Measurements from ENCODE around the gene MYO18B.

Gene MYO18B, protein sequence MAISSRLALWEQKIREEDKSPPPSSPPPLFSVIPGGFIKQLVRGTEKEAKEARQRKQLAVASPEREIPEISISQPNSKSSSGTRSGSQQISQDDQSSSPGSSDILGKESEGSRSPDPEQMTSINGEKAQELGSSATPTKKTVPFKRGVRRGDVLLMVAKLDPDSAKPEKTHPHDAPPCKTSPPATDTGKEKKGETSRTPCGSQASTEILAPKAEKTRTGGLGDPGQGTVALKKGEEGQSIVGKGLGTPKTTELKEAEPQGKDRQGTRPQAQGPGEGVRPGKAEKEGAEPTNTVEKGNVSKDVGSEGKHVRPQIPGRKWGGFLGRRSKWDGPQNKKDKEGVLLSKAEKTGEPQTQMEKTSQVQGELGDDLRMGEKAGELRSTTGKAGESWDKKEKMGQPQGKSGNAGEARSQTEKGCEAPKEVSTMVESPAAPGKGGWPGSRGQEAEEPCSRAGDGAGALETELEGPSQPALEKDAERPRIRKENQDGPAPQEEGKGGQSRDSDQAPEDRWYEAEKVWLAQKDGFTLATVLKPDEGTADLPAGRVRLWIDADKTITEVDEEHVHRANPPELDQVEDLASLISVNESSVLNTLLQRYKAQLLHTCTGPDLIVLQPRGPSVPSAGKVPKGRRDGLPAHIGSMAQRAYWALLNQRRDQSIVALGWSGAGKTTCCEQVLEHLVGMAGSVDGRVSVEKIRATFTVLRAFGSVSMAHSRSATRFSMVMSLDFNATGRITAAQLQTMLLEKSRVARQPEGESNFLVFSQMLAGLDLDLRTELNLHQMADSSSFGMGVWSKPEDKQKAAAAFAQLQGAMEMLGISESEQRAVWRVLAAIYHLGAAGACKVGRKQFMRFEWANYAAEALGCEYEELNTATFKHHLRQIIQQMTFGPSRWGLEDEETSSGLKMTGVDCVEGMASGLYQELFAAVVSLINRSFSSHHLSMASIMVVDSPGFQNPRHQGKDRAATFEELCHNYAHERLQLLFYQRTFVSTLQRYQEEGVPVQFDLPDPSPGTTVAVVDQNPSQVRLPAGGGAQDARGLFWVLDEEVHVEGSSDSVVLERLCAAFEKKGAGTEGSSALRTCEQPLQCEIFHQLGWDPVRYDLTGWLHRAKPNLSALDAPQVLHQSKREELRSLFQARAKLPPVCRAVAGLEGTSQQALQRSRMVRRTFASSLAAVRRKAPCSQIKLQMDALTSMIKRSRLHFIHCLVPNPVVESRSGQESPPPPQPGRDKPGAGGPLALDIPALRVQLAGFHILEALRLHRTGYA (N-terminal part only)

DNA sequence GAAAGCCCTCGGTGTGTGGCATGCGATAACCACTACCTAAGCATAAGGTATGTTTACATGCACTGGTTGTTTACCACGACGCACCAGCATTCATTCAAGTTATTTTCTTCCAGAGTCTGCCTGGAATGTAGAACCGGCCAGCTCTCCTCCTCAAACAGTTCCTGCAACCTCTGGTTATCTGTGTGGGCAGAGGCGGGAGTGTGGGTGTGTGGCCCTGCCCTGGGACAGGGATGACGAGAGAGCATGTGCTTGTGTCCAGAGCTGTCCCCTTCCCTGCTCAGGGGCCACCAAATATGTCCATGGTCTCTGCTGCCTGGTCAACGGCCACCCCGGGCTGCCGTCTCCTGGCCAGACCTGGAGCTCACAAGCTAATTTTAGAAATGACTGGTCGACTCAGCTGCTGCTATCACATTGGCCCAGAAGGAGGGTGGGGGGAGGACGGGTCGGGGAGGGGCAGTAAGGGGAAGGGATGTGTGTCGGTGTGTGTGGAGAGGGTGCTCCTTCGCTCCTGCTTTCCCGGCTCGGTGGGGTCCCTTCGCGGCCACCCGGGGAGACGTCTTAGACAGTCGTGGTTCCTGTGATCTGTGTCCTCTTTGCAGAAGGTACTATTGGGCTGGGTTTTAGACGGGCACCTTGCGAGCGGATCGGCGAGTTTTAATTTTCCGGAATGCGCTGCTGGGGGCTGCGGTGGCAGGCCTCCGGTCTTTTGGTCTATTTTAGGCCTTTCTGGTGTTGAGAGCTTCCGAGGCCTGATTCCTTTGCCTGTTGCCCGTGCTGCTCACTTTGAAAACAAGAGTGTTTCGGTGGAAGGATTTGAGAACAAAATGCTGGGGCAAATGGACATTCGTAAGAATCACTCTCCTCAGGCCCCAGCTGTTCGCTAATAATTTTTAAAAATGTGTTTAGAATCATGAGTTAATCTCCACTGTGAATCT, at the start of gene MYO18B:
MYO18B (plus strand) TSS at position 497 of the 935 bp plus-strand sequence. CDS start 18,905 bp downstream, outside the sequence.
- Histone ChIP-seq H3K9ac (ENCODE audit: low read length in 5 of 5) (no peak within 1 kb of the TSS), H3K9me3 (ENCODE audit: control insufficient read depth in 5 of 5, low read length in 5 of 5) (no peaks in the 10 kb centered on the region), H3K36me3 (ENCODE audit: control insufficient read depth in 5 of 5, insufficient read depth in 5 of 5, low read length in 5 of 5) (no peaks in the 10 kb centered on the region), H3K27ac (ENCODE audit: low read depth, low read length) (no peak within 1 kb of the TSS), H3K27me3 (ENCODE audit: control insufficient read depth in 5 of 5, insufficient read depth in 4 of 5, low read length in 5 of 5) (no peaks in the 10 kb centered on the region), H3K4me1 (ENCODE audit: control insufficient read depth in 5 of 5, insufficient read depth in 5 of 5, low read length in 5 of 5) (peaks cover 0 to under 1% (median 0%) of the 10 kb centered on the region in 5 donors), H3K4me3 (ENCODE audit: low read depth in 1 of 5, low read length in 5 of 5) (no peak within 1 kb of the TSS)

DNA sequence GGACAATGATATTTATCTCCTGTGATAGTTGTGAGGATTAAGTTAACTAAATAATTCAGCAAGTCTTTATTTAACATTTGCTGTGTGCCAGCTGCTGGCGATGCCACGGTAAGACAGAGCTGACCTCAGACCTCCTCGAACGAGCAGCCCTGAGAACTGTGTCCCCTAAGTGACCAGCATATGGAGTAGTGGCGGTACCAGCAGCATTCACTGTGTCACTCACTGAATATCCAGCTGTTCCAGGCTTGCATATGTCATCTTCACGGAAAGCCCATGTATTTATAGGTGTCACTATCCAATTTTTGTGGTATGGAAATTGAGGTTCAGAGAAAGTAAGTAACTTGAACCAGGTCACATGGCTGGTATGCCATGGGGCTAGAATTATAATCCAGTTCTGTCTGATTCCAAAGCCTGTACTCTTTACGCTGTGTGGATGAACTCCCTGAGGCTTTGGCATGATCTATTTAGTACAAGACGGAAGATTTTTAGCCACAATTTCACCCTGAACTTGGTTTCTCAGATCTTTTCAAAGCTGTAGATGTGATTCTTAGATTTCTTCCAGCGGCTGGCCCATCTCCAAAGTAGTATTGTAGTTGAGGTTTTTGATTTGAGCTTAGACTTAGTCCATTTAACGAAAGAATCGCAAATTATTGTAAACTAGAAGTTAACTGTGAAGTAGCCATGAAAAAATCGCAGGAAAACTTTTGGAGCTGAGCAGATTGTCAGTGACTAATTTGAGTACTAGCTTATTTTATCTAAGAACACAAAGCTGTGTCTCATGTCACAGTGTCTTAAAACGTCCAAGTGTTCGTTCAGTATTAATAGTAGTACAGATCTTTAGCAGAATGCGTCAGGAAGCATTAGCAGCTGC, 49.4 kb upstream of the MYO18B start:
- no peak overlapping the region for H3K4me3 ChIP-seq (ENCODE audit: low read depth in 1 of 5, low read length in 5 of 5)
- H3K27ac ChIP-seq (ENCODE audit: low read depth, low read length), result peak overlapping the region; percentile 24
- no peak overlapping the region for H3K9ac ChIP-seq (ENCODE audit: low read length in 5 of 5)
- H3K27me3 ChIP-seq (ENCODE audit: control insufficient read depth in 5 of 5, insufficient read depth in 4 of 5, low read length in 5 of 5), result no peaks in the 10 kb centered on the region
- H3K36me3 ChIP-seq (ENCODE audit: control insufficient read depth in 5 of 5, insufficient read depth in 5 of 5, low read length in 5 of 5), result peaks cover 31 to 75% (median 53%) of the 10 kb centered on the region in 5 donors
- H3K9me3 ChIP-seq (ENCODE audit: control insufficient read depth in 5 of 5, low read length in 5 of 5), result no peaks in the 10 kb centered on the region
- H3K4me1 ChIP-seq (ENCODE audit: control insufficient read depth in 5 of 5, insufficient read depth in 5 of 5, low read length in 5 of 5), result peaks cover 0 to 6% (median 3%) of the 10 kb centered on the region in 5 donors

DNA sequence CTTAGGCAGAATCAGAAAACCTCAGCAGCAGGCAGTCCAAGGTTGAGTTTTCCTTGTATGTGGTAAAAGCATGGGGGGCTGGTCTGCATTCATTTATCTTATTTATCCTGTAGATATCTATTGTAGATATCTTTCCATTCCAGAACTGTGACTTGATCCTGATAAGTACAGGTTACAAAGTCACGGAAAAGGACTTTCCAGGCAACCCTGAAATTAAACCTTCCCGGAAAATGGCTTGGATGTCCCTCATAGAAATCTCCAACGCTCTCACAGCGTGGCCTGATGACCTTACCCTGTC, 48.8 kb upstream of the MYO18B start:
- no peak overlapping the region for H3K9ac ChIP-seq (ENCODE audit: low read length in 5 of 5)
- no peak overlapping the region for H3K4me3 ChIP-seq (ENCODE audit: low read depth in 1 of 5, low read length in 5 of 5)
- peak overlapping the region; percentile 24 for H3K27ac ChIP-seq (ENCODE audit: low read depth, low read length)

DNA sequence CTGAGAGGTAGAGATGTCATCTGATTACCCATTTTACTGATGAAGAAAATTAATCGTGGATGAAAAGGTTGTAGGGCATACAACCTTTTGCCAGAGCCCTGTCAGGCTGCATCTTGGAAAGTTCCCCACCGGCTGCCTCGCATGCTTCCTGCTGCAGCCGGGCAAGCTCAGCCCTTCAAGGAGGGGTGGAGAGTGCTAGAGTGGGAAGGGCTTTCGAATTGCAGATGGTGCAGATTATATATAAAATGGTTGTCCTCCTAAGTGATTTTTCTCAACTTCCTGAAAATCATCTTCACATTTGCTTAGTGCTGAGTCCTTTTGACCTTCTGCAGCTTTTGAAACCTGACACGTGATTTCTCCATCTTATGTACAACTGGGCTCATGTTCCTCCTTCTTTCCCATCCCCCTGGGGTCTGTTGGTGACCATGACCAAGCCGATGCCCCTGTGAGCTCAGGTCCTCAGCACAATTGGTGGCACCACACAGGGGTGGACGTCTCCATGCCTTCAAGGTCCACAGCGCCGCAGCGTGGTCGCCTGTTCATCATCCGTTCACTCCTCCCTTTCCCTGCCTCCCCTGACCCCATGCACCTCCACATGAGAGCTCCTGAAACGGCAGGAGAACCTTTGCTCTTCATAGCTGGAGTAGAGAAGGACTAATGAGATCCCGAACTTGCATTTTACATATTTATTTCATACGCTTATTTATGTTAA, 47.6 kb upstream of the MYO18B start:
- no peaks in the 10 kb centered on the region for H3K9me3 ChIP-seq (ENCODE audit: control insufficient read depth in 5 of 5, low read length in 5 of 5)
- H3K36me3 ChIP-seq (ENCODE audit: control insufficient read depth in 5 of 5, insufficient read depth in 5 of 5, low read length in 5 of 5), result peaks cover 31 to 81% (median 55%) of the 10 kb centered on the region in 5 donors
- H3K9ac ChIP-seq (ENCODE audit: low read length in 5 of 5), result no peak overlapping the region
- H3K4me3 ChIP-seq (ENCODE audit: low read depth in 1 of 5, low read length in 5 of 5), result no peak overlapping the region
- no peak overlapping the region for H3K27ac ChIP-seq (ENCODE audit: low read depth, low read length)
- H3K4me1 ChIP-seq (ENCODE audit: control insufficient read depth in 5 of 5, insufficient read depth in 5 of 5, low read length in 5 of 5), result peaks cover 0 to 13% (median 3%) of the 10 kb centered on the region in 5 donors
- H3K27me3 ChIP-seq (ENCODE audit: control insufficient read depth in 5 of 5, insufficient read depth in 4 of 5, low read length in 5 of 5), result no peaks in the 10 kb centered on the region

More for the DNA sequence above, 48.8 kb upstream of the MYO18B start:
- no peaks in the 10 kb centered on the region for H3K9me3 ChIP-seq (ENCODE audit: control insufficient read depth in 5 of 5, low read length in 5 of 5)
- peaks cover 0 to 8% (median 3%) of the 10 kb centered on the region in 5 donors for H3K4me1 ChIP-seq (ENCODE audit: control insufficient read depth in 5 of 5, insufficient read depth in 5 of 5, low read length in 5 of 5)
- H3K36me3 ChIP-seq (ENCODE audit: control insufficient read depth in 5 of 5, insufficient read depth in 5 of 5, low read length in 5 of 5), result peaks cover 33 to 75% (median 52%) of the 10 kb centered on the region in 5 donors
- no peaks in the 10 kb centered on the region for H3K27me3 ChIP-seq (ENCODE audit: control insufficient read depth in 5 of 5, insufficient read depth in 4 of 5, low read length in 5 of 5)

DNA sequence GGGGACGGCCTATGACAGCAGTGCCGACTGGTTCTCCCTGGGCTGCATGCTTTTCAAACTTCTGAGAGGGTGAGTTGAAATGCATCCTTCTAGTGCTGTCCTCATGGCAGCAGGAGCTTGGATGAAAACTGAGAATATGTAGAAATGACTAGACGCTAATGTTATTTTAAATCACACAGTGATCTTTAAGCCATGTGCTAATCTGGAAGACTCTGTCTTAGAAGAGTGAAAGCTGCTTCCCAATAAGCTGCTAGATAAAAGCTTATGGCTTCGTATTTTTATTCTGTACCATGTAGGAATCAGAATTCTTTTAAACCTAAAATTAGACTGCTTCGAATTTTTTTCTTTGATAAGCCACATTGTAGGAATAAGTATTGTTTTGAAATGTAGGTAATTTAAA, 46.8 kb upstream of the MYO18B start:
- peaks cover 24 to 81% (median 53%) of the 10 kb centered on the region in 5 donors for H3K36me3 ChIP-seq (ENCODE audit: control insufficient read depth in 5 of 5, insufficient read depth in 5 of 5, low read length in 5 of 5)
- H3K9me3 ChIP-seq (ENCODE audit: control insufficient read depth in 5 of 5, low read length in 5 of 5), result no peaks in the 10 kb centered on the region
- H3K4me3 ChIP-seq (ENCODE audit: low read depth in 1 of 5, low read length in 5 of 5), result no peak overlapping the region
- no peak overlapping the region for H3K27ac ChIP-seq (ENCODE audit: low read depth, low read length)
- H3K27me3 ChIP-seq (ENCODE audit: control insufficient read depth in 5 of 5, insufficient read depth in 4 of 5, low read length in 5 of 5), result no peaks in the 10 kb centered on the region
- peaks cover 0 to 13% (median 3%) of the 10 kb centered on the region in 5 donors for H3K4me1 ChIP-seq (ENCODE audit: control insufficient read depth in 5 of 5, insufficient read depth in 5 of 5, low read length in 5 of 5)
- H3K9ac ChIP-seq (ENCODE audit: low read length in 5 of 5), result no peak overlapping the region

DNA sequence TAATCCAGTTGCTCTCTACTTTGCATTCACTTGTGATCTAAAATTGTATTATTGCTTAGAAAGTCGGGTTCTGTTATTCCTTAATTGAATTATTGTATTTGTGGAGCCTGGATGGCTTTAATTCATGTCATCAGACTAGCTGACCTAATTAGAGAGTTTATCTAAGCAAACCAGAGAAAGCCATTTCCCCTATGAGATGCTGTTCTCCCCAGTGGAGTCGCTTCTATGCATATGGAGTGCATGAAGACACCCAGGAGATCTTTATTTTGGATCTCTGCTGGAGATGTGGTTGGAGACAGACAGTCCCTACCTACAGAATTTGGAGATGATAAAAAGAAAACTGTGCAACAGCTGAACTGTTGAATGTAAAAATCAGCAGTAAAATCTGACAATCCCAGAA, 45.2 kb upstream of the MYO18B start:
- peak overlapping the region; percentile 16 for H3K27ac ChIP-seq (ENCODE audit: low read depth, low read length)
- no peaks in the 10 kb centered on the region for H3K9me3 ChIP-seq (ENCODE audit: control insufficient read depth in 5 of 5, low read length in 5 of 5)
- no peak overlapping the region for H3K4me3 ChIP-seq (ENCODE audit: low read depth in 1 of 5, low read length in 5 of 5)
- peaks cover 2 to 24% (median 11%) of the 10 kb centered on the region in 5 donors for H3K4me1 ChIP-seq (ENCODE audit: control insufficient read depth in 5 of 5, insufficient read depth in 5 of 5, low read length in 5 of 5)
- peaks cover 14 to 67% (median 44%) of the 10 kb centered on the region in 5 donors for H3K36me3 ChIP-seq (ENCODE audit: control insufficient read depth in 5 of 5, insufficient read depth in 5 of 5, low read length in 5 of 5)
- H3K9ac ChIP-seq (ENCODE audit: low read length in 5 of 5), result no peak overlapping the region
- H3K27me3 ChIP-seq (ENCODE audit: control insufficient read depth in 5 of 5, insufficient read depth in 4 of 5, low read length in 5 of 5), result no peaks in the 10 kb centered on the region

DNA sequence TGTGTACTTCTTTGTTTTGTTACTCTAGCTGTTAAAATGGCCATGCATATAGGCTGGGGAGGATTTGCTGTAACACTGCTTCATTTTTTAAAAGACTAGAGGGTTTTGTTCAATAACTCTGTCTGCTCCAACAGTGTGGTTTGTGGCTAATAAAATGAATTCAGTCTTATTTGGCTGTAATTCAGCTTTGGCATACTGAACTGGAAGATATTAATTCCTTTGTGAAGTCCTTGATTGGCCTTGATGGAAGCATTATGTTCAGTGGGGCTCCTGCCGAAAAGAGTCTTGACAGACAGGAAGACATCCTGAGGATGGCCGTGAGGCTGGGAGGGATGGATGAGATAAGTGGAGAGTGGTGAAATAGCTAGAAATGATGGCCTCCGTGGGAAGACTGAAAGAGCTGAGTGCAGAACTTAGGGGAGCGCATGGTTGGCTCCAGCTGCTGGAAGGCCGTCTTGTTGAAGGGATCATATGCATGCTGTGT, 44.8 kb upstream of the MYO18B start:
- Histone ChIP-seq H3K36me3 (ENCODE audit: control insufficient read depth in 5 of 5, insufficient read depth in 5 of 5, low read length in 5 of 5) (peaks cover 14 to 64% (median 41%) of the 10 kb centered on the region in 5 donors), H3K27ac (ENCODE audit: low read depth, low read length) (peak overlapping the region; percentile 34), H3K4me3 (ENCODE audit: low read depth in 1 of 5, low read length in 5 of 5) (no peak overlapping the region), H3K4me1 (ENCODE audit: control insufficient read depth in 5 of 5, insufficient read depth in 5 of 5, low read length in 5 of 5) (peaks cover 2 to 24% (median 11%) of the 10 kb centered on the region in 5 donors), H3K9me3 (ENCODE audit: control insufficient read depth in 5 of 5, low read length in 5 of 5) (no peaks in the 10 kb centered on the region), H3K27me3 (ENCODE audit: control insufficient read depth in 5 of 5, insufficient read depth in 4 of 5, low read length in 5 of 5) (no peaks in the 10 kb centered on the region), H3K9ac (ENCODE audit: low read length in 5 of 5) (no peak overlapping the region)

DNA sequence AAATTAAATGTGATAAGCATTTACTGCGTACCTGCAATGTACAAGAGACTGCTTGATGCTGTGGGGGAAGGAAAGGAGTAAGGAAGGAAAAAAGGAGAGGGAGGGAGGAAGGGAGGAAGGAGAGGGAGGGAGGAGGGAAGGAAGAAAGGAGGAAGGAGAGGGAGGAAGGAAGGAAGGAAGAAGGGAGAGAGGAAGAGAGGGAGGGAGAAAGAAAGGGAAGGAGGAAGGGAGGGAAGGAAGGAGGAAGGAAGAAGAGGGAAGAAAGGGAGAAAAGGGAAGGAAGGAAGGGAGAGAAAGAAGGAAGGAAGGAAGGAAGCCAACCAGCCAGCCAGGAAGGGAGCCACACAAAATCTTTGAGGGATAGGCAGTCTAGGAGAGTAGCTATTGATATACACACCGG, 44.0 kb upstream of the MYO18B start:
- Histone ChIP-seq H3K27me3 (ENCODE audit: control insufficient read depth in 5 of 5, insufficient read depth in 4 of 5, low read length in 5 of 5) (no peaks in the 10 kb centered on the region), H3K9me3 (ENCODE audit: control insufficient read depth in 5 of 5, low read length in 5 of 5) (no peaks in the 10 kb centered on the region), H3K36me3 (ENCODE audit: control insufficient read depth in 5 of 5, insufficient read depth in 5 of 5, low read length in 5 of 5) (peaks cover 10 to 57% (median 39%) of the 10 kb centered on the region in 5 donors), H3K4me1 (ENCODE audit: control insufficient read depth in 5 of 5, insufficient read depth in 5 of 5, low read length in 5 of 5) (peaks cover 2 to 24% (median 11%) of the 10 kb centered on the region in 5 donors), H3K27ac (ENCODE audit: low read depth, low read length) (peak overlapping the region; percentile 41), H3K4me3 (ENCODE audit: low read depth in 1 of 5, low read length in 5 of 5) (no peak overlapping the region), H3K9ac (ENCODE audit: low read length in 5 of 5) (no peak overlapping the region)
